Heart right ventricle (tissue), 16 donors: ENCODE results near the gene KMT2C. TPM values are rescaled to one million over a fixed set of nuclear protein-coding genes. Genes with fewer than 3 reads are reported as not detected.

ENCODE experiments used
- ATAC-seq, 8 donors: fragments of 200-7000 bp; cut with Tn5 transposase; one replicate each; pipeline ENCODE4 v1.9.1; 2020; ENCODE audit warnings: mild to moderate bottlenecking in 8 of 8, moderate library complexity in 8 of 8, moderate number of reproducible peaks in 1 of 8
- DNase-seq, 2 donors: peaks; one replicate each; pipeline ENCODE4 v3.0.0-alpha.2; 2020
- H3K27ac ChIP-seq, 10 donors: fragments of 200-600 bp; sonication (generic) in 2 of 10; one replicate each; pipeline versions ENCODE4 v1.5.0 to v1.8.0; 2020 to 2022; ENCODE audit warnings: mild to moderate bottlenecking in 3 of 10
- H3K27me3 ChIP-seq, 7 donors: fragments of 200-600 bp; one replicate each; pipeline ENCODE4 v1.8.0; 2021 to 2022; ENCODE audit warnings: mild to moderate bottlenecking in 2 of 7
- H3K36me3 ChIP-seq, 9 donors: fragments of 200-600 bp; sonication (generic) in 1 of 9; one replicate each; pipeline versions ENCODE4 v1.5.0 to v1.8.0; 2020 to 2022; ENCODE audit warnings: mild to moderate bottlenecking in 2 of 9
- H3K4me1 ChIP-seq, 9 donors: fragments of 200-600 bp; sonication (generic) in 1 of 9; one replicate each; pipeline versions ENCODE4 v1.5.0 to v1.8.0; 2020 to 2022; ENCODE audit warnings: mild to moderate bottlenecking in 4 of 9
- H3K4me3 ChIP-seq, 10 donors: fragments of 200-600 bp; sonication (generic) in 2 of 10; one replicate each; pipeline versions ENCODE4 v1.5.0 to v1.8.0; 2020 to 2022; ENCODE audit warnings: mild to moderate bottlenecking in 7 of 10, moderate library complexity in 2 of 10
- H3K9me3 ChIP-seq, 11 donors: fragments of 200-600 bp in 10 of 11; sonication (generic) in 2 of 11; one replicate each; pipeline versions ENCODE4 v1.5.0 to v1.8.0; 2013 to 2022; ENCODE audit warnings: mild to moderate bottlenecking in 2 of 11, control low read depth in 1 of 11, moderate library complexity in 1 of 11
- WGBS, 2 donors: extraction: QIAGEN DNeasy Blood & Tissue Kit; methylation state at CpG; one replicate each; pipeline ENCODE4 v1.1.7; 2013; ENCODE audit warnings: inconsistent platforms in 1 of 2; 5-methylcytosine and 5-hydroxymethylcytosine counted together
- intact Hi-C, 10 donors: fragments of 100-400 bp; cut with DNase I; formaldehyde crosslinking; loops; one replicate each; pipeline versions ENCODE4 v1.11.1 to v1.14.2; 2022
- polyA plus RNA-seq, 2 donors: library from polyadenylated mRNA; stranded (reverse); fragments of 200-250 nt; gene quantifications; one replicate each; pipeline ENCODE4 v1.2.3, GENCODE V29; 2013
- total RNA-seq, 10 donors: library from RNA; stranded (reverse); fragmentation: NEBNext Ultra II Directional in 3 of 10; extraction: Animal tissue kit (Norgen Biotek cat#: 25700) in 3 of 10; gene quantifications; one replicate each; pipeline versions ENCODE4 v1.2.1 to v1.2.4, GENCODE V29; 2021 to 2023
- TF ChIP-seq, protein P1 (sequence below), 9 donors: fragments of 200-600 bp; sonication (generic) in 2 of 9; IDR thresholded peaks; one replicate each; pipeline versions ENCODE4 v1.5.0 to v1.8.0; 2021 to 2022; ENCODE audit warnings: antibody characterized with exemption in 9 of 9, mild to moderate bottlenecking in 5 of 9, moderate library complexity in 1 of 9
- donor health status: Arrhythmogenic right ventricular cardiomyopathy.
- donor health status: ischemic (EF 13 %, LVEDD 7.1; RV severe dilation, severe dysfunction).
- donor health status: healthy with polysubstance abuse.
- donor health status: DM: no; HTN: yes; CAD: no.
- donor health status: DM: no; HTN: no; CAD: no.
- donor health status: ischemic (EF 25% LVEDD 6.9; RV normal size, moderate dysfunction).
- donor health status: ischemic (EF 25% LVEDD 5.7; RV mildly dilated, moderate dysfunction).
- donor health status: healthy.
- donor health status: DM: yes; HTN: yes; CAD: no.
- donor health status: Ischemic cardiomyopathy.
- donor health status: ischemic (EF 35%, LVEDD 5.7; RV mildly dilated, moderate dysfunction).
- donor health status: nonischemic (EF 11% LVEDD 7.7; RV severe dilation, severe dysfunction).
- donor health status: DM: yes; HTN: yes; CAD: no.
- donor health status: PGD.
- donor health status: ischemic (EF 29% LVEDD 5.4; RV normal size, mild dysfunction).
- donor health status: nonischemic (EF 23%, LVEDD 6.1; RV moderate dilation, normal function).

The KMT2C gene
- total and polyA plus RNA-seq, 12 donors: 5.5 to 54.3 (median 46.3) TPM

DNA sequence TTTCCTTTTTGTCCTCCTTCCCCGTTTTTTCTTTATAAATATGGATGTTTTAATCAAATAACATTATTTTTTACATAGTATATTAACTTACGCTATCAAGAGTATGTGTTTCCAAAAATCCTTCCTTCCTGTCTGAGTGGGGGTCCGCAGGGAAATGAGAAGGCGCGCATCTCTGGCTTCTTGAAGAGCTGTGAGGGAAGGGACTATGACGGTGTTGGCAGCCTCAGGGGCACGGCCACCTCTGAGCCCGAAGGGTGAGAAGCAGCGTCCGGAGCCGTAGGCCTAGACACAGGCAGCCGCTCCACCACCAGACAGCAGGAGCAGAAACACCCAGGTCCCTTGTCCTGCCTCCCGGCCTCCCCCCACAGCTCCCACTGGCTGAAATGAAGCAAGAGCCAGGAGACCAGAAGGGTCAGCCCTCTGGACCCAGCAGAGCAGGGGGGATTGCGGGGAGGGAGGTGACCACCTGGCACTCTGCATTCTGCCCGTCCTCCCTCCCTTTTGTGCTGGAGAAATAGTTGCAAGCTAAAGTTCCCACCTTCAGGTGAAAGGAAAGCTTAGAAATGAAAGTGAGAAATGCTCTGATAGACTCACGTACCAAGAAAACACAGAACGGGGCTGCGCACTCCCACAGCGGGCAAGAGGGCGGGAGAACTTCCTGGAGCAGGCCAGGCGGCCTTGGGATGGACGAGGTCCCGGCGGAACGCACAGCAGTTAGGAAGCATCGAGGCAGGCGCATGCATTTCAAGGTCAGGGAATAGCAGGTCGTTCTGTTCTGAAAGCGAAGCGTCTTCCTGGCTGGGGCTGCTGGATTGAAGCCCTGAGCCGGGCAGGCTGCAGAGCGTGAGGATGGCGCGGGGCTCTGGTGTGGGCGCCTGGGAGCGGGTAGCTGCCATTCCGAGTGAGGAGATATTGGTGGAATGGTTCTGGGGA lies 304.9 kb downstream of the KMT2C start:
- 96% methylated on average over 37 of the region's 37 CpGs for WGBS, 2 donors
- Histone ChIP-seq H3K4me3 (no peak overlapping the region), H3K9me3 (peaks cover 0 to 5% (median 0%) of the 10 kb centered on the region in 11 donors), H3K36me3 (peaks cover 0 to 97% (median 11%) of the 10 kb centered on the region in 9 donors), H3K4me1 (peaks cover 0 to 14% (median 1%) of the 10 kb centered on the region in 9 donors), H3K27me3 (no peaks in the 10 kb centered on the region), H3K27ac (no peak overlapping the region)
- ATAC-seq (peak in 1 of 8 donors; percentile 20), DNase-seq (no peak)
- TF ChIP-seq, protein P1, sequence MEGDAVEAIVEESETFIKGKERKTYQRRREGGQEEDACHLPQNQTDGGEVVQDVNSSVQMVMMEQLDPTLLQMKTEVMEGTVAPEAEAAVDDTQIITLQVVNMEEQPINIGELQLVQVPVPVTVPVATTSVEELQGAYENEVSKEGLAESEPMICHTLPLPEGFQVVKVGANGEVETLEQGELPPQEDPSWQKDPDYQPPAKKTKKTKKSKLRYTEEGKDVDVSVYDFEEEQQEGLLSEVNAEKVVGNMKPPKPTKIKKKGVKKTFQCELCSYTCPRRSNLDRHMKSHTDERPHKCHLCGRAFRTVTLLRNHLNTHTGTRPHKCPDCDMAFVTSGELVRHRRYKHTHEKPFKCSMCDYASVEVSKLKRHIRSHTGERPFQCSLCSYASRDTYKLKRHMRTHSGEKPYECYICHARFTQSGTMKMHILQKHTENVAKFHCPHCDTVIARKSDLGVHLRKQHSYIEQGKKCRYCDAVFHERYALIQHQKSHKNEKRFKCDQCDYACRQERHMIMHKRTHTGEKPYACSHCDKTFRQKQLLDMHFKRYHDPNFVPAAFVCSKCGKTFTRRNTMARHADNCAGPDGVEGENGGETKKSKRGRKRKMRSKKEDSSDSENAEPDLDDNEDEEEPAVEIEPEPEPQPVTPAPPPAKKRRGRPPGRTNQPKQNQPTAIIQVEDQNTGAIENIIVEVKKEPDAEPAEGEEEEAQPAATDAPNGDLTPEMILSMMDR (IDR thresholded peaks at IDR 0.05): no peak
- intact Hi-C loops: loop anchor here in 1 of 10 donors (10.0 kb wide), 1 partner anchor 96 kb away; no protein-coding TSS in a partner anchor

DNA sequence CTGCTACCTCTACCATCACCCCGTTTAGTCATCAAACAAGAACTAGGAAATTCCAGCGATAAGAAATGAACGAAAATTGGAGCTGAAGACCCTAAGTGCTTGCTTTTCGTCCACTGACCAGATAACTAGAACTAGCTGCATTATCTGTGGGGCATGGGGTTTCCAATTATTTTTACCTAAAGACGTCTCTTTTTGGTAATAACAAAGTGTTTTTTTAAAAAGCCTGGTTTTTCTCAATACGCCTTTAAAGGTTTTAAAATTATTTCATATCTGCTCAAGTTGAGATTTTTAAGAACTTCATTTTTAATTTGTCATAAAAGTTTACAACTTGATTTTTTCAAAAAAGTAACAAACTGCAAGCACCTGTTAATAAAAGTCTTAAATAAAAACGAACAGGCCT lies 306.1 kb downstream of the KMT2C start:
- intact Hi-C loops: loop anchor here in 1 of 10 donors (10.0 kb wide), 1 partner anchor 95 kb away; no protein-coding TSS in a partner anchor
- Histone ChIP-seq H3K4me1 (peaks cover 0 to 8% (median 0%) of the 10 kb centered on the region in 9 donors), H3K27me3 (no peaks in the 10 kb centered on the region), H3K9me3 (peaks cover 0 to 10% (median 2%) of the 10 kb centered on the region in 11 donors), H3K36me3 (peaks cover 0 to 100% (median 14%) of the 10 kb centered on the region in 9 donors), H3K4me3 (no peak overlapping the region), H3K27ac (no peak overlapping the region)
- TF ChIP-seq, protein P1 (IDR thresholded peaks at IDR 0.05): no peak
- ATAC-seq (no peak), DNase-seq (no peak)
- 92% methylated on average over 7 of the region's 7 CpGs for WGBS, 2 donors

DNA sequence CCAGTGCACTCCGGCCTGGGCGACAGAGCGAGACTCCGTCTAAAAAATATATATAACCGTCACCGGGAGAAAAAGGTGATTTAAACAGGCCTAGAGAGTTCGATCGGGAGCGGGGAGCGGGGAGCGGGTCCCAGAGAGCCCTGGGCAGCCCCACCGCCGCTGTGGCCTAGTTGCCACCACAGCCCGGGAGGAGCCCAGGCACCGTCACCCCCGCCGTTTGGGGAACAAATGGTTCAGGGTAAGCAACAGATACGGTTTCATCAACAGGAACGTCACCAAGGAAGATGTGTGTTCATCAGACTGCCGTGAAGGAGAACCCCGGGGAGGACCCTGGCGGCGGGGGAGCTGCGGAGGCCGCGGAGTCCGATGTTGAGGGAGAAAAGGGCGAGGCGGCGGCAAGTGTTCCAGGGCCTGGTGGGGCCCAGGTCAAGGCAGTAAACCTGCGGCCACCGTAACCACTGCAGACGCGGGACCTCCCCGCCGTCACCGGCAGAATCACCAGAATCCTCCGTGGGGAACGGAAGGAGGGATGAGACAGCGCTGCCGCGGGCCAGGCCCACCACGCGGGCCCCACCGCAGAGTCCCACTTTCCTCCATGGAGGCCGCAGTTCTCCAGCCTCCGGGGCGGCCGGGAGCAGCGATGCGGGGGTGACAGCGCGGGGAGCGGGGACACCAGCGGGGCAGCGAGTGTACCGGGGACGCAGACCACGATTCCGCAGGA lies 306.9 kb downstream of the KMT2C start:
- Histone ChIP-seq H3K9me3 (peaks cover 0 to 15% (median 5%) of the 10 kb centered on the region in 11 donors), H3K4me1 (peaks cover 0 to 8% (median 0%) of the 10 kb centered on the region in 9 donors), H3K36me3 (peaks cover 0 to 100% (median 22%) of the 10 kb centered on the region in 9 donors), H3K27me3 (no peaks in the 10 kb centered on the region), H3K4me3 (no peak overlapping the region), H3K27ac (no peak overlapping the region)
- DNase-seq (no peak), ATAC-seq (peak in 1 of 8 donors; percentile 33)
- TF ChIP-seq, protein P1 (IDR thresholded peaks at IDR 0.05): no peak
- intact Hi-C loops: no loop called here
- WGBS, 2 donors: 97 to 98% methylated on average over 60 of the region's 60 CpGs

DNA sequence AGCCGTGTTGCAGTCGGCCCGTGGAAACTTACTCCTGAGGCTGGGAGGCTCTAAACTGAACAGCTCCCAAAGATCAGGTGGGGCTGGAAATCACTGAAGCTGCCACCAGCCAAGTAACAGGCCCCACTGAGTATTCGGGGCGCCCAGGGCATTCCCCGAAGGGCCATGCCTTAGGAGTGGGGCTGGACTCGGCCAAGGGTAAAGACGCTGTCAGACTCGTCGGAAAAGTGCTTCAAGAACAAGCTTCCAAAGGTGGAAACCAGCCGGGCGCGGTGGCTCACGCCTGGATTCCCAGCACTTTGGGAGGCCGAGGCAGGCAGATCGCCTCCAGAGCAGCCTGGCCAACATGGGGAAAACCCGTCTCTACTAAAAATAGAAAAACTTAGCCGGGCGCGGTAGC lies 307.6 kb downstream of the KMT2C start:
- DNase-seq: no peak
- H3K4me3 ChIP-seq: no peak overlapping the region
- TF ChIP-seq, protein P1 (IDR thresholded peaks at IDR 0.05): no peak
- peaks cover 0 to 100% (median 28%) of the 10 kb centered on the region in 9 donors for H3K36me3 ChIP-seq
- 98% methylated on average over 20 of the region's 20 CpGs for WGBS, 2 donors
- intact Hi-C loops: no loop called here
- H3K27me3 ChIP-seq: no peaks in the 10 kb centered on the region
- peaks cover 0 to 15% (median 5%) of the 10 kb centered on the region in 11 donors for H3K9me3 ChIP-seq
- H3K4me1 ChIP-seq: peaks cover 0 to 8% (median 0%) of the 10 kb centered on the region in 9 donors
- no peak overlapping the region for H3K27ac ChIP-seq
- ATAC-seq: no peak
